Liver (tissue), 3 donors: ENCODE measurements around the gene KHK.

Source experiments
- GABPA ChIP-seq, 2 donors: IDR thresholded peaks in 1 of 2; conservative IDR thresholded peaks in 1 of 2; 2 replicates each; pipeline ENCODE4 v1.6.1; 2016; ENCODE audit warnings: antibody characterized with exemption in 2 of 2, mild to moderate bottlenecking in 1 of 2, moderate library complexity in 1 of 2
- RXRA ChIP-seq, 2 donors: IDR thresholded peaks; 2 replicates each; pipeline ENCODE4 v1.6.1; 2017 to 2018; ENCODE audit warnings: antibody characterized with exemption in 2 of 2, mild to moderate bottlenecking in 1 of 2
- SP1 ChIP-seq: IDR thresholded peaks from 2 replicates; pipeline ENCODE4 v1.6.1; 2018; ENCODE audit warnings: antibody characterized with exemption, mild to moderate bottlenecking
- TAF1 ChIP-seq: conservative IDR thresholded peaks from 2 replicates; pipeline ENCODE4 v1.6.1; 2016; ENCODE audit warnings: antibody characterized with exemption, mild to moderate bottlenecking
- TF ChIP-seq, protein P1 (sequence below): fragments of 150-350 bp; IDR thresholded peaks from 2 replicates; pipeline ENCODE4 v1.5.1; 2017; ENCODE audit warnings: improper control_type of control experiment, low read depth, low read length; ENCODE audit not compliant: missing input control
- TF ChIP-seq, protein P2 (sequence below): IDR thresholded peaks from 2 replicates; pipeline ENCODE4 v1.6.1; 2016; ENCODE audit warnings: antibody characterized with exemption
- TF ChIP-seq, protein P3 (sequence below): IDR thresholded peaks from 2 replicates; pipeline ENCODE4 v1.6.1; 2016; ENCODE audit warnings: antibody characterized with exemption, mild to moderate bottlenecking
- TF ChIP-seq, protein P4 (sequence below): IDR thresholded peaks from 2 replicates; pipeline ENCODE4 v1.6.1; 2016; ENCODE audit warnings: antibody characterized with exemption
- donor health status: healthy.
- donor health status: healthy.

DNA sequence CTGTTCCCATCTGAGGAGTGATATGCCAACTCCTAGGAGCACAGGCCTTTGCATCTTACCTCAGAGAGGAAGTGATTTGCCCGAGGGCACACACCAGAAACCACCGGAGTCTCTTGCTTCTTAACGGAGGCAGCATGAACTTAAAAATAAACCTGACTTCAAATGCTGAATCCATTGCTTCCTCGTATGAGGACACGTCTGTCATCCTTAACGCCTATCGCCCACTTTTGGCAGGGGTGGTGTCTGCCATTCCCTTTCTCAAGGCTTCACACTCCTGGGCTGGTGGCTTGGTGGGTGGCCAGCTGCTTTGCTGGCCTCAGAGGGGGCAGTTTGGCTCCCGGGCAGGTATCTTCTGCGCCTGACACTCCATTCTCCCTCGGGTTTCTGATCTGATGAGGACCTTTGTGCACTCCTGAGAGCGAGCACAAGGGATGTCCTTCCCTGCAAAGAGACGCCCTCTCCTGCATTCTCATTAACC is 48.9 kb downstream of the KHK start:
- no peak for TF ChIP-seq TAF1
- TF ChIP-seq GABPA (IDR thresholded peaks at IDR 0.05 in 1 of 2, conservative IDR thresholded peaks at IDR 0.05 in 1 of 2) = no peak
- TF ChIP-seq, protein P1, sequence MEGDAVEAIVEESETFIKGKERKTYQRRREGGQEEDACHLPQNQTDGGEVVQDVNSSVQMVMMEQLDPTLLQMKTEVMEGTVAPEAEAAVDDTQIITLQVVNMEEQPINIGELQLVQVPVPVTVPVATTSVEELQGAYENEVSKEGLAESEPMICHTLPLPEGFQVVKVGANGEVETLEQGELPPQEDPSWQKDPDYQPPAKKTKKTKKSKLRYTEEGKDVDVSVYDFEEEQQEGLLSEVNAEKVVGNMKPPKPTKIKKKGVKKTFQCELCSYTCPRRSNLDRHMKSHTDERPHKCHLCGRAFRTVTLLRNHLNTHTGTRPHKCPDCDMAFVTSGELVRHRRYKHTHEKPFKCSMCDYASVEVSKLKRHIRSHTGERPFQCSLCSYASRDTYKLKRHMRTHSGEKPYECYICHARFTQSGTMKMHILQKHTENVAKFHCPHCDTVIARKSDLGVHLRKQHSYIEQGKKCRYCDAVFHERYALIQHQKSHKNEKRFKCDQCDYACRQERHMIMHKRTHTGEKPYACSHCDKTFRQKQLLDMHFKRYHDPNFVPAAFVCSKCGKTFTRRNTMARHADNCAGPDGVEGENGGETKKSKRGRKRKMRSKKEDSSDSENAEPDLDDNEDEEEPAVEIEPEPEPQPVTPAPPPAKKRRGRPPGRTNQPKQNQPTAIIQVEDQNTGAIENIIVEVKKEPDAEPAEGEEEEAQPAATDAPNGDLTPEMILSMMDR = no peak
- TF ChIP-seq, protein P2, sequence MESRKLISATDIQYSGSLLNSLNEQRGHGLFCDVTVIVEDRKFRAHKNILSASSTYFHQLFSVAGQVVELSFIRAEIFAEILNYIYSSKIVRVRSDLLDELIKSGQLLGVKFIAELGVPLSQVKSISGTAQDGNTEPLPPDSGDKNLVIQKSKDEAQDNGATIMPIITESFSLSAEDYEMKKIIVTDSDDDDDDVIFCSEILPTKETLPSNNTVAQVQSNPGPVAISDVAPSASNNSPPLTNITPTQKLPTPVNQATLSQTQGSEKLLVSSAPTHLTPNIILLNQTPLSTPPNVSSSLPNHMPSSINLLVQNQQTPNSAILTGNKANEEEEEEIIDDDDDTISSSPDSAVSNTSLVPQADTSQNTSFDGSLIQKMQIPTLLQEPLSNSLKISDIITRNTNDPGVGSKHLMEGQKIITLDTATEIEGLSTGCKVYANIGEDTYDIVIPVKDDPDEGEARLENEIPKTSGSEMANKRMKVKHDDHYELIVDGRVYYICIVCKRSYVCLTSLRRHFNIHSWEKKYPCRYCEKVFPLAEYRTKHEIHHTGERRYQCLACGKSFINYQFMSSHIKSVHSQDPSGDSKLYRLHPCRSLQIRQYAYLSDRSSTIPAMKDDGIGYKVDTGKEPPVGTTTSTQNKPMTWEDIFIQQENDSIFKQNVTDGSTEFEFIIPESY = no peak
- TF ChIP-seq, protein P3, sequence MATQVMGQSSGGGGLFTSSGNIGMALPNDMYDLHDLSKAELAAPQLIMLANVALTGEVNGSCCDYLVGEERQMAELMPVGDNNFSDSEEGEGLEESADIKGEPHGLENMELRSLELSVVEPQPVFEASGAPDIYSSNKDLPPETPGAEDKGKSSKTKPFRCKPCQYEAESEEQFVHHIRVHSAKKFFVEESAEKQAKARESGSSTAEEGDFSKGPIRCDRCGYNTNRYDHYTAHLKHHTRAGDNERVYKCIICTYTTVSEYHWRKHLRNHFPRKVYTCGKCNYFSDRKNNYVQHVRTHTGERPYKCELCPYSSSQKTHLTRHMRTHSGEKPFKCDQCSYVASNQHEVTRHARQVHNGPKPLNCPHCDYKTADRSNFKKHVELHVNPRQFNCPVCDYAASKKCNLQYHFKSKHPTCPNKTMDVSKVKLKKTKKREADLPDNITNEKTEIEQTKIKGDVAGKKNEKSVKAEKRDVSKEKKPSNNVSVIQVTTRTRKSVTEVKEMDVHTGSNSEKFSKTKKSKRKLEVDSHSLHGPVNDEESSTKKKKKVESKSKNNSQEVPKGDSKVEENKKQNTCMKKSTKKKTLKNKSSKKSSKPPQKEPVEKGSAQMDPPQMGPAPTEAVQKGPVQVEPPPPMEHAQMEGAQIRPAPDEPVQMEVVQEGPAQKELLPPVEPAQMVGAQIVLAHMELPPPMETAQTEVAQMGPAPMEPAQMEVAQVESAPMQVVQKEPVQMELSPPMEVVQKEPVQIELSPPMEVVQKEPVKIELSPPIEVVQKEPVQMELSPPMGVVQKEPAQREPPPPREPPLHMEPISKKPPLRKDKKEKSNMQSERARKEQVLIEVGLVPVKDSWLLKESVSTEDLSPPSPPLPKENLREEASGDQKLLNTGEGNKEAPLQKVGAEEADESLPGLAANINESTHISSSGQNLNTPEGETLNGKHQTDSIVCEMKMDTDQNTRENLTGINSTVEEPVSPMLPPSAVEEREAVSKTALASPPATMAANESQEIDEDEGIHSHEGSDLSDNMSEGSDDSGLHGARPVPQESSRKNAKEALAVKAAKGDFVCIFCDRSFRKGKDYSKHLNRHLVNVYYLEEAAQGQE = no peak
- no peak for TF ChIP-seq SP1
- TF ChIP-seq, protein P4, sequence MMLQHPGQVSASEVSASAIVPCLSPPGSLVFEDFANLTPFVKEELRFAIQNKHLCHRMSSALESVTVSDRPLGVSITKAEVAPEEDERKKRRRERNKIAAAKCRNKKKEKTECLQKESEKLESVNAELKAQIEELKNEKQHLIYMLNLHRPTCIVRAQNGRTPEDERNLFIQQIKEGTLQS = no peak
- no peak for TF ChIP-seq RXRA (IDR thresholded peaks at IDR 0.05)
